RWPE2 (cell line): Measurements from ENCODE around the gene ARHGAP31.

Experiments used
- ATAC-seq: fragments of 200-7000 bp; cut with Tn5 transposase; 3 replicates; pipeline ENCODE4 v1.9.1; 2021; ENCODE audit warnings: low read depth
- DNase-seq: peaks from one replicate; pipeline ENCODE4 v3.0.0-alpha.2; 2020; ENCODE audit warnings: low spot score
- H3K27ac ChIP-seq: fragments of 450-650 bp; 2 replicates; pipeline ENCODE4 v1.5.1; 2017; ENCODE audit warnings: mild to moderate bottlenecking; ENCODE audit not compliant: poor library complexity, severe bottlenecking
- H3K27me3 ChIP-seq: fragments of 250-450 bp; sonication (Bioruptor Pico); 2 replicates; pipeline ENCODE4 v1.5.1; 2021; ENCODE audit warnings: mild to moderate bottlenecking, moderate library complexity; ENCODE audit not compliant: insufficient read depth, poor library complexity, severe bottlenecking
- H3K36me3 ChIP-seq: fragments of 250-450 bp; sonication (Bioruptor Pico); 2 replicates; pipeline ENCODE4 v1.5.1; 2020; ENCODE audit warnings: low read depth, mild to moderate bottlenecking, moderate library complexity
- H3K4me1 ChIP-seq: fragments of 250-450 bp; sonication (Bioruptor Pico); 2 replicates; pipeline ENCODE4 v1.5.1; 2021; ENCODE audit warnings: mild to moderate bottlenecking, moderate library complexity; ENCODE audit not compliant: insufficient read depth, poor library complexity, severe bottlenecking
- H3K4me3 ChIP-seq: fragments of 250-450 bp; sonication (Bioruptor Pico); 2 replicates; pipeline ENCODE4 v1.5.1; 2021; ENCODE audit warnings: mild to moderate bottlenecking, moderate library complexity; ENCODE audit not compliant: severe bottlenecking
- H3K9me3 ChIP-seq: fragments of 250-450 bp; sonication (Bioruptor Pico); 2 replicates; pipeline ENCODE4 v1.5.1; 2021; ENCODE audit warnings: mild to moderate bottlenecking, moderate library complexity; ENCODE audit not compliant: severe bottlenecking
- CTCF ChIP-seq: fragments of 450-650 bp; IDR thresholded peaks from one replicate; pipeline ENCODE4 v1.5.1; 2017; ENCODE audit warnings: mild to moderate bottlenecking, moderate library complexity; ENCODE audit not compliant: poor library complexity, severe bottlenecking

The ARHGAP31 gene

GRCh38 chr3:119428538-119428937 is 134.4 kb downstream of the ARHGAP31 start:
- no peak overlapping the region for H3K4me3 ChIP-seq
- H3K27ac ChIP-seq, result no peak overlapping the region
- TF ChIP-seq CTCF, result no peak
- ATAC-seq, result no peak
- H3K9me3 ChIP-seq, result peaks cover 26% of the 10 kb centered on the region
- peaks cover 57% of the 10 kb centered on the region for H3K36me3 ChIP-seq
- no peaks in the 10 kb centered on the region for H3K4me1 ChIP-seq
- H3K27me3 ChIP-seq, result no peaks in the 10 kb centered on the region
- no peak for DNase-seq

- H3K4me1 ChIP-seq, result no peaks in the 10 kb centered on the region
- H3K4me3 ChIP-seq, result no peak overlapping the region
- no peak overlapping the region for H3K27ac ChIP-seq
- peaks cover 5% of the 10 kb centered on the region for H3K9me3 ChIP-seq
- peaks cover 100% of the 10 kb centered on the region for H3K36me3 ChIP-seq
- ATAC-seq (no peak), DNase-seq (no peak)
- no peaks in the 10 kb centered on the region for H3K27me3 ChIP-seq
- TF ChIP-seq CTCF, result no peak
These were observed 139.6 kb downstream of the ARHGAP31 start for GRCh38 chr3:119433613-119434325.

- ATAC-seq, result no peak
These were observed 140.5 kb downstream of the ARHGAP31 start for GRCh38 chr3:119434703-119435102.

GRCh38 chr3:119436977-119437376 is 142.8 kb downstream of the ARHGAP31 start:
- Histone ChIP-seq H3K9me3 (no peaks in the 10 kb centered on the region), H3K4me3 (no peak overlapping the region), H3K4me1 (no peaks in the 10 kb centered on the region), H3K27me3 (no peaks in the 10 kb centered on the region), H3K27ac (no peak overlapping the region), H3K36me3 (peaks cover 95% of the 10 kb centered on the region)
- ATAC-seq (no peak), DNase-seq (no peak)
- no peak for TF ChIP-seq CTCF

More at GRCh38 chr3:119434703-119435102, 140.5 kb downstream of the ARHGAP31 start:
- DNase-seq, result no peak
- Histone ChIP-seq H3K27me3 (no peaks in the 10 kb centered on the region), H3K4me3 (no peak overlapping the region), H3K36me3 (peaks cover 96% of the 10 kb centered on the region), H3K4me1 (no peaks in the 10 kb centered on the region), H3K9me3 (no peaks in the 10 kb centered on the region), H3K27ac (no peak overlapping the region)
- no peak for TF ChIP-seq CTCF

GRCh38 chr3:119437691-119438258 is 143.6 kb downstream of the ARHGAP31 start:
- peaks cover 94% of the 10 kb centered on the region for H3K36me3 ChIP-seq
- H3K4me1 ChIP-seq, result no peaks in the 10 kb centered on the region
- ATAC-seq (no peak), DNase-seq (no peak)
- TF ChIP-seq CTCF, result no peak
- no peaks in the 10 kb centered on the region for H3K27me3 ChIP-seq
- no peak overlapping the region for H3K4me3 ChIP-seq
- no peaks in the 10 kb centered on the region for H3K9me3 ChIP-seq
- H3K27ac ChIP-seq, result no peak overlapping the region
